K562 (cell line): ENCODE data around the gene PNPLA7. TPM values are rescaled to one million over a fixed set of nuclear protein-coding genes. Genes with fewer than 3 reads are reported as not detected.

Experiments used
- CLOCK ChIP-seq: fragments of 250-450 bp; sonication (Bioruptor Pico); IDR thresholded peaks from 2 replicates; pipeline ENCODE4 v1.4.0; 2020; ENCODE audit warnings: mild to moderate bottlenecking, moderate library complexity, borderline replicate concordance
- EHMT2 ChIP-seq: fragments of 450-650 bp; IDR thresholded peaks from 2 replicates; pipeline ENCODE4 v1.6.1; 2018; ENCODE audit warnings: antibody characterized with exemption
- FOXJ3 ChIP-seq: sonication (generic); formaldehyde crosslinking; IDR thresholded peaks from 2 replicates; pipeline ENCODE4 v1.4.0; 2020; ENCODE audit warnings: mild to moderate bottlenecking, missing genetic modification reagents
- HNRNPK ChIP-seq: fragments of 200-400 bp; formaldehyde crosslinking; IDR thresholded peaks from one replicate; pipeline ENCODE4 v1.6.1; 2018; ENCODE audit warnings: mild to moderate bottlenecking, low read depth, low read length; ENCODE audit not compliant: poor library complexity, severe bottlenecking
- MTA3 ChIP-seq: fragments of 450-650 bp; formaldehyde crosslinking; IDR thresholded peaks from 2 replicates; pipeline ENCODE4 v1.6.1; 2017; ENCODE audit warnings: mild to moderate bottlenecking, borderline replicate concordance
- NFRKB ChIP-seq: fragments of 450-650 bp; IDR thresholded peaks from 2 replicates; pipeline ENCODE4 v1.6.1; 2016; ENCODE audit warnings: low read depth
- SP2 ChIP-seq: IDR thresholded peaks from 2 replicates; pipeline ENCODE4 v1.6.1; 2011; ENCODE audit warnings: mild to moderate bottlenecking, low read depth, low read length, moderate library complexity; ENCODE audit not compliant: poor library complexity, severe bottlenecking; ENCODE audit errors: extremely low read depth
- ZBTB12 ChIP-seq: fragments of 250-450 bp; sonication (Bioruptor Pico); IDR thresholded peaks from 2 replicates; pipeline ENCODE4 v1.4.0; 2020
- ZBTB40 ChIP-seq, 2 experiments: fragments of 450-650 bp in 1 of 2; sonication (generic) in 1 of 2; formaldehyde crosslinking in 1 of 2; IDR thresholded peaks; 2 replicates each; pipeline versions ENCODE4 v1.7.1 to v1.9.0; 2016 to 2022; ENCODE audit warnings: inconsistent platforms in 1 of 2, mild to moderate bottlenecking in 1 of 2, missing genetic modification reagents in 1 of 2
- ZNF134 ChIP-seq: fragments of 250-450 bp; sonication (Bioruptor Pico); conservative IDR thresholded peaks from 2 replicates; pipeline ENCODE4 v1.4.0; 2020
- ZNF431 ChIP-seq: sonication (generic); formaldehyde crosslinking; IDR thresholded peaks from 2 replicates; pipeline ENCODE4 v1.8.0; 2022; ENCODE audit warnings: mild to moderate bottlenecking, missing genetic modification reagents
- polyA plus RNA-seq, 8 experiments: library from polyadenylated mRNA; depleted of rRNA in 4 of 8; stranded (reverse) in 5 of 8; unstranded in 3 of 8; fragments of >200 nt; fragmentation: Nextera tagmentation in 2 of 8; fragmentation: Illumina TruSeq in 1 of 8; extraction: Ambion mirVana in 2 of 8; extraction: Trizol in 1 of 8; gene quantifications; 2 replicates each; pipeline versions ENCODE4 v1.2.1 to v1.2.3, GENCODE V29; 2011 to 2014; ENCODE audit warnings: inconsistent platforms in 1 of 8, missing spikeins in 1 of 8
- total RNA-seq, 7 experiments: library from RNA; depleted of rRNA in 6 of 7; stranded (reverse); fragments of >200 nt in 6 of 7; fragmentation: Illumina TruSeq in 2 of 7; extraction: Trizol in 2 of 7; gene quantifications; 2 replicates each; pipeline versions ENCODE4 v1.2.1 to v1.2.3, GENCODE V29; 2011 to 2021; ENCODE audit warnings: low replicate concordance in 1 of 7

The PNPLA7 gene
- total and polyA plus RNA-seq, 9 of the 15 experiments (the other 6 are each of a cell fraction or from before 2014, with no cell fraction given): 0.01 to 0.85 (median 0.19) TPM; not detected in 1

- TF ChIP-seq ZBTB40 (IDR thresholded peaks at IDR 0.05) (0 out of 2 replicates have a peak, but pooled peaks have one; percentile 45), ZBTB40 (CRISPR knock-in tag; IDR thresholded peaks at IDR 0.05) (no peak), NFRKB (no peak), EHMT2 (no peak), ZNF134 (no peak), HNRNPK (no peak), ZBTB12 (CRISPR knock-in tag) (peak; percentile 74), FOXJ3 (CRISPR knock-in tag) (no peak), CLOCK (CRISPR knock-in tag) (no peak), ZNF431 (CRISPR knock-in tag) (no peak), MTA3 (no peak), SP2 (no peak)
Observed at GRCh38 chr9:137590469-137591383, 40.5 kb upstream of the PNPLA7 start, which contains the start of gene ZMYND19 (continued).
